GM21360 (cell line): ENCODE results near the gene PROM2.
"Not testable (repeated sequence)": the region's sequence is repeated elsewhere in the genome, so short reads cannot be mapped to it uniquely, and the experiment has no call there.

Source experiments
- ATAC-seq: cut with Tn5 transposase; IDR thresholded peaks from one replicate; pipeline ENCODE4 v1.9.1; 2021; ENCODE audit warnings: mild to moderate bottlenecking, moderate library complexity; ENCODE audit not compliant: unreplicated experiment

Gene PROM2

GRCh38 chr2:95269036-95269680 is 5.1 kb upstream of the PROM2 start:
- ATAC-seq, result no peak

- ATAC-seq, result not testable (repeated sequence)
These were observed 4.5 kb upstream of the PROM2 start for GRCh38 chr2:95269745-95270144.

- no peak for ATAC-seq
These were observed 3.6 kb upstream of the PROM2 start for GRCh38 chr2:95270541-95271081.

- ATAC-seq, result no peak
These were observed 2.8 kb upstream of the PROM2 start for GRCh38 chr2:95271381-95271971.

GRCh38 chr2:95272299-95272751 is 1.9 kb upstream of the PROM2 start:
- ATAC-seq, result no peak

- no peak for ATAC-seq
These were observed 1.5 kb upstream of the PROM2 start for GRCh38 chr2:95272781-95273180.

GRCh38 chr2:95273566-95274290 is 521 bp upstream of the PROM2 start:
- ATAC-seq, result no peak

- no peak for ATAC-seq
These were observed 884 bp downstream of the PROM2 start for GRCh38 chr2:95275151-95275515.

GRCh38 chr2:95275601-95276243 is 1.5 kb downstream of the PROM2 start:
- ATAC-seq, result no peak

GRCh38 chr2:95276244-95276887 is 2.1 kb downstream of the PROM2 start:
- no peak for ATAC-seq

GRCh38 chr2:95276888-95277245 is 2.6 kb downstream of the PROM2 start:
- no peak for ATAC-seq

GRCh38 chr2:95277246-95277906 is 3.1 kb downstream of the PROM2 start:
- no peak for ATAC-seq

- no peak for ATAC-seq
These were observed 3.8 kb downstream of the PROM2 start for GRCh38 chr2:95278051-95278471.

- ATAC-seq, result no peak
These were observed 4.5 kb downstream of the PROM2 start for GRCh38 chr2:95278637-95279225.

GRCh38 chr2:95279435-95280035 is 5.3 kb downstream of the PROM2 start:
- ATAC-seq, result no peak

- ATAC-seq, result no peak
These were observed 6.8 kb downstream of the PROM2 start for GRCh38 chr2:95281071-95281470.

GRCh38 chr2:95281786-95282185 is 7.5 kb downstream of the PROM2 start:
- ATAC-seq, result no peak

- no peak for ATAC-seq
These were observed 8.2 kb downstream of the PROM2 start for GRCh38 chr2:95282458-95282857.

- no peak for ATAC-seq
These were observed 9.3 kb downstream of the PROM2 start for GRCh38 chr2:95283562-95283961.
